OCI-LY1 (cell line): ENCODE results near the gene PRL.
A peak's percentile ranks its signal among the peaks of the same experiment; 100 is the strongest.

Experiments
- H2AFZ ChIP-seq: fragments of 200-600 bp; sonication (generic), shearing (Covaris generic); 2 replicates; pipeline ENCODE4 v1.6.0; 2014; ENCODE audit warnings: antibody characterized with exemption, mild to moderate bottlenecking, low read length
- H3F3A ChIP-seq: fragments of 200-600 bp; sonication (generic), shearing (Covaris generic); 2 replicates; pipeline ENCODE4 v1.6.0; 2014; ENCODE audit warnings: mild to moderate bottlenecking, antibody characterized with exemption, low read length, moderate library complexity; ENCODE audit not compliant: insufficient read depth
- H3K27ac ChIP-seq: fragments of 200-600 bp; sonication (generic); 2 replicates; pipeline ENCODE4 v1.5.1; 2014; ENCODE audit warnings: low read length, mixed run types, mild to moderate bottlenecking, low read depth; ENCODE audit not compliant: poor library complexity, severe bottlenecking
- H3K27me3 ChIP-seq: fragments of 200-600 bp; sonication (generic); 2 replicates; pipeline ENCODE4 v1.6.0; 2014; ENCODE audit warnings: antibody characterized with exemption, mild to moderate bottlenecking, low read length, moderate library complexity; ENCODE audit not compliant: insufficient read depth
- H3K36me3 ChIP-seq: fragments of 200-600 bp; sonication (generic); 2 replicates; pipeline ENCODE4 v1.6.1; 2014; ENCODE audit warnings: mild to moderate bottlenecking, antibody characterized with exemption, low read length, moderate library complexity, mixed read lengths; ENCODE audit not compliant: insufficient read depth
- H3K4me1 ChIP-seq: fragments of 200-600 bp; sonication (generic); 2 replicates; pipeline ENCODE4 v1.5.1; 2014; ENCODE audit warnings: mild to moderate bottlenecking, low read length, moderate library complexity; ENCODE audit not compliant: insufficient read depth, severe bottlenecking
- H3K4me2 ChIP-seq: fragments of 200-600 bp; sonication (generic), shearing (Covaris generic); 2 replicates; pipeline ENCODE4 v1.6.1; 2014; ENCODE audit warnings: low read length
- H3K4me3 ChIP-seq: fragments of 200-600 bp; sonication (generic); 2 replicates; pipeline ENCODE4 v1.5.1; 2014; ENCODE audit warnings: low read length, low read depth, mild to moderate bottlenecking, mixed read lengths; ENCODE audit not compliant: poor library complexity, severe bottlenecking
- H3K79me2 ChIP-seq: fragments of 200-600 bp; shearing (Covaris generic); 2 replicates; pipeline ENCODE4 v1.6.1; 2016; ENCODE audit warnings: mixed run types, low read length, mixed read lengths; ENCODE audit not compliant: insufficient read depth
- H3K9ac ChIP-seq: fragments of 200-600 bp; sonication (generic), shearing (Covaris generic); 2 replicates; pipeline ENCODE4 v1.6.1; 2014; ENCODE audit warnings: mild to moderate bottlenecking, low read length, mixed read lengths
- H3K9me2 ChIP-seq: fragments of 200-600 bp; sonication (generic), shearing (Covaris generic); 2 replicates; pipeline ENCODE4 v1.6.1; 2014; ENCODE audit warnings: low read depth, mild to moderate bottlenecking, low read length, mixed read lengths
- H3K9me3 ChIP-seq: fragments of 200-600 bp; shearing (Covaris generic); 2 replicates; pipeline ENCODE4 v1.6.1; 2014; ENCODE audit warnings: low read length, mixed read lengths
- H4K20me1 ChIP-seq: fragments of 200-600 bp; sonication (generic), shearing (Covaris generic); 2 replicates; pipeline ENCODE4 v1.6.0; 2016; ENCODE audit warnings: mild to moderate bottlenecking, low read length; ENCODE audit not compliant: insufficient read depth
- EZH2 ChIP-seq: fragments of 200-600 bp; sonication (generic), shearing (Covaris generic); IDR thresholded peaks from 2 replicates; pipeline ENCODE4 v1.8.0; 2017; ENCODE audit warnings: borderline replicate concordance, mixed run types, mild to moderate bottlenecking, antibody characterized with exemption, low read length, moderate library complexity, mixed read lengths
- TF ChIP-seq, protein P1 (sequence below): fragments of 200-600 bp; sonication (generic), shearing (Covaris generic); IDR thresholded peaks from 2 replicates; pipeline ENCODE4 v1.5.1; 2017; ENCODE audit warnings: mild to moderate bottlenecking, antibody characterized with exemption, low read length, moderate library complexity, mixed read lengths

Gene PRL

DNA sequence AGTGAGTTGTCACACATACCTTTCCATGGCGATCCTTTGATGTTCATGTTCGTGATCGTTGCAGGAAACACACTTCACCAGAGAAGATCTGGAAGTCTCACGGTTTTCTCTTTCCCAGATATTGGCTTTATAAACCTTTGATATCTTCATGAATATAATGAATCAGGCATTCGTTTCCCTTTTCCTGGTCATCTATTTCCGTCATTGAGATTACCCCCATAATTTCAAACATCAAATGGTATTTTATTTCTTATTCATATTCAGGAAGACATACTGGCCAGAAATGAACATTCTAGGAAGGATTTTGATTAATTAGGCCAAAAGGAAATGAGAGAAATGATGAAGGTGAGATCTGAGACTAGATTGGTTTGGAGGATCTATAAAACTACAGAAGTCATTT is at the start of gene PRL:
TSS of gene PRL (minus strand) at position 101 of the 400 bp plus-strand sequence. CDS start at position 47, 54 bp downstream.
- H3K27ac ChIP-seq, result peak within 1 kb of the TSS; percentile 36
- H3K9me3 ChIP-seq, result no peaks in the 10 kb centered on the region
- H3K4me2 ChIP-seq, result no peak within 1 kb of the TSS
- no peak within 1 kb of the TSS for H3K9ac ChIP-seq
- H4K20me1 ChIP-seq, result no peaks in the 10 kb centered on the region
- TF ChIP-seq EZH2, result no peak
- TF ChIP-seq, protein P1, sequence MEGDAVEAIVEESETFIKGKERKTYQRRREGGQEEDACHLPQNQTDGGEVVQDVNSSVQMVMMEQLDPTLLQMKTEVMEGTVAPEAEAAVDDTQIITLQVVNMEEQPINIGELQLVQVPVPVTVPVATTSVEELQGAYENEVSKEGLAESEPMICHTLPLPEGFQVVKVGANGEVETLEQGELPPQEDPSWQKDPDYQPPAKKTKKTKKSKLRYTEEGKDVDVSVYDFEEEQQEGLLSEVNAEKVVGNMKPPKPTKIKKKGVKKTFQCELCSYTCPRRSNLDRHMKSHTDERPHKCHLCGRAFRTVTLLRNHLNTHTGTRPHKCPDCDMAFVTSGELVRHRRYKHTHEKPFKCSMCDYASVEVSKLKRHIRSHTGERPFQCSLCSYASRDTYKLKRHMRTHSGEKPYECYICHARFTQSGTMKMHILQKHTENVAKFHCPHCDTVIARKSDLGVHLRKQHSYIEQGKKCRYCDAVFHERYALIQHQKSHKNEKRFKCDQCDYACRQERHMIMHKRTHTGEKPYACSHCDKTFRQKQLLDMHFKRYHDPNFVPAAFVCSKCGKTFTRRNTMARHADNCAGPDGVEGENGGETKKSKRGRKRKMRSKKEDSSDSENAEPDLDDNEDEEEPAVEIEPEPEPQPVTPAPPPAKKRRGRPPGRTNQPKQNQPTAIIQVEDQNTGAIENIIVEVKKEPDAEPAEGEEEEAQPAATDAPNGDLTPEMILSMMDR, result no peak
- H3K27me3 ChIP-seq, result no peaks in the 10 kb centered on the region
- no peak within 1 kb of the TSS for H2AFZ ChIP-seq
- no peaks in the 10 kb centered on the region for H3K9me2 ChIP-seq
- H3K79me2 ChIP-seq, result no peaks in the 10 kb centered on the region
- H3K4me3 ChIP-seq, result no peak within 1 kb of the TSS
- no peaks in the 10 kb centered on the region for H3K36me3 ChIP-seq
- peaks cover 65% of the 10 kb centered on the region for H3K4me1 ChIP-seq
- no peaks in the 10 kb centered on the region for H3F3A ChIP-seq

DNA sequence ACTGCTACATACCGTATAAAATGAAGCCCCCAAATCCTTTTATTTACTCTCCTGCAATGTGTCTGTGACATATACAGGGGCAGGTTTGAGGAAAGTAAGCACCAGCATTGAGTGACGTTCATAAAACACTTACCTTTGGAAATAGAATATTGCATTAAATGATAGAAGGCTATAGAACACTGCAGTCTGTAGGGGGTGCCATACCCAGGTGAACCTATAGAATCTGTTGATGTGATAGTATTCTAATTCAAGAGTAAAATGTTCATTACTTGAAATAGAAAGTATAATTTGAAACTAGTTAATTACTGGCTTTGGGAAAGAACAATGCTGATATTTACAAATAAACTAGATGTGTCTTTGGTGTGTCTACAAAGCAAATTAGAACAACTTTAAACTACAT is 47.0 kb upstream of the PRL start:
- no peaks in the 10 kb centered on the region for H3K9me3 ChIP-seq
- no peaks in the 10 kb centered on the region for H3F3A ChIP-seq
- H2AFZ ChIP-seq, result no peak overlapping the region
- no peaks in the 10 kb centered on the region for H3K4me1 ChIP-seq
- no peak overlapping the region for H3K27ac ChIP-seq
- H3K9ac ChIP-seq, result no peak overlapping the region
- no peak overlapping the region for H3K4me2 ChIP-seq
- no peak for TF ChIP-seq EZH2
- TF ChIP-seq, protein P1, result peak; percentile 60
- no peak overlapping the region for H3K4me3 ChIP-seq
- no peaks in the 10 kb centered on the region for H3K79me2 ChIP-seq
- no peaks in the 10 kb centered on the region; the same call in 1 of the 2 replicates for H3K9me2 ChIP-seq
- H3K36me3 ChIP-seq, result no peaks in the 10 kb centered on the region; the same call in 1 of the 2 replicates
- no peaks in the 10 kb centered on the region for H3K27me3 ChIP-seq
- H4K20me1 ChIP-seq, result no peaks in the 10 kb centered on the region

DNA sequence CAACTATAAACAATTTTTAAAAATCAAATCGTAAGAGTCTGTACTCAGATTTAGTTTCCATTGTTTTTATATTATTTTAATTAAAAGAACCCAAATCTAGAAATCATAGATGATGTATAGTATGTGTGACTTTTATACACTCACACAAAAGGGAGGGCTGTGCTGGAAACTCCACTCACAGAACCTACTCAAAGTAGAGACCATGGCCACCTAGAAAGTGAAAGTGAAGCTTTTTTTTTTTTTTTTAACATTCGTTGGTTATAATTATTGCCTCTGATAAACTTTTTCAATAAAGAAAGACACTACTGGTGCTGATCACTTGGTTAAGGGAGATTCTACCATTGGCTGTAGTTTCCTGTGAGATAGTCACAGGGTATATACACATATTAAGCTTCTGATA is 37.9 kb upstream of the PRL start:
- H3K27me3 ChIP-seq, result no peaks in the 10 kb centered on the region
- H3K4me2 ChIP-seq, result peak overlapping the region; percentile 52
- H3K9me3 ChIP-seq, result no peaks in the 10 kb centered on the region
- H3K36me3 ChIP-seq, result no peaks in the 10 kb centered on the region
- no peak overlapping the region for H3K4me3 ChIP-seq
- no peaks in the 10 kb centered on the region for H3K9me2 ChIP-seq
- H2AFZ ChIP-seq, result 0 out of 2 replicates have a peak overlapping the region, but pooled peaks have one; percentile 51
- TF ChIP-seq, protein P1, result no peak
- no peak for TF ChIP-seq EZH2
- H4K20me1 ChIP-seq, result no peaks in the 10 kb centered on the region
- peaks cover 55% of the 10 kb centered on the region for H3K4me1 ChIP-seq
- no peaks in the 10 kb centered on the region for H3K79me2 ChIP-seq
- peak overlapping the region; percentile 38 for H3K27ac ChIP-seq
- no peak overlapping the region for H3K9ac ChIP-seq
- H3F3A ChIP-seq, result no peaks in the 10 kb centered on the region
